H1 (cell line): Measurements from ENCODE around the gene GAS7. TPM values are rescaled to one million over a fixed set of nuclear protein-coding genes. Genes with fewer than 3 reads are reported as not detected.

ENCODE experiments used
- CTCF ChIA-PET: fragments of 300-600 bp; sonication (Branson Sonifier 250); formaldehyde crosslinking; loops from one replicate; lab custom pipeline; 2021; ENCODE audit not compliant: partially characterized antibody; lab: Charles Lee
- POLR2A ChIA-PET: fragments of 300-600 bp; sonication (Branson Sonifier 250); formaldehyde crosslinking; loops from one replicate; lab custom pipeline; 2021; ENCODE audit warnings: inconsistent platforms; ENCODE audit not compliant: partially characterized antibody; lab: Charles Lee
- DNase-seq, 2 experiments: peaks; one replicate each; pipeline versions ENCODE4 v3.0.0 to v3.0.0-alpha.2; 2010 to 2022; ENCODE audit warnings: low spot score in 2 of 2, low read depth in 1 of 2, mixed read lengths in 1 of 2
- FAIRE-seq: peaks from 2 replicates; lab custom pipeline; 2011; peaks lifted over from hg19 to GRCh38; lab: Jason Lieb, UNC
- H2AFZ ChIP-seq: 2 replicates; pipeline ENCODE4 v1.8.1; 2012; ENCODE audit warnings: low read length, inconsistent platforms
- H2AK5ac ChIP-seq: 2 replicates; pipeline ENCODE4 v1.6.1; 2013; ENCODE audit warnings: low read depth, low read length
- H2BK120ac ChIP-seq: replicated peaks from 2 replicates; pipeline ENCODE3; 2013; ENCODE audit warnings: low read depth, low read length, inconsistent platforms
- H2BK12ac ChIP-seq: 2 replicates; pipeline ENCODE4 v1.6.1; 2013; ENCODE audit warnings: low read depth, low read length
- H2BK15ac ChIP-seq: 2 replicates; pipeline ENCODE4 v1.6.1; 2013; ENCODE audit warnings: low read length
- H2BK20ac ChIP-seq: 2 replicates; pipeline ENCODE4 v1.6.1; 2013; ENCODE audit warnings: low read length
- H2BK5ac ChIP-seq: 2 replicates; pipeline ENCODE4 v1.6.1; 2013; ENCODE audit warnings: low read depth, low read length
- H3K14ac ChIP-seq: 2 replicates; pipeline ENCODE4 v1.6.1; 2013; ENCODE audit warnings: inconsistent platforms; ENCODE audit not compliant: insufficient read length
- H3K18ac ChIP-seq: 2 replicates; pipeline ENCODE4 v1.6.1; 2013; ENCODE audit warnings: low read length; ENCODE audit errors: extremely low read depth
- H3K23ac ChIP-seq: 2 replicates; pipeline ENCODE4 v1.6.1; 2013; ENCODE audit warnings: inconsistent platforms; ENCODE audit not compliant: insufficient read length
- H3K23me2 ChIP-seq: 2 replicates; pipeline ENCODE4 v1.6.1; 2013; ENCODE audit warnings: low read depth, low read length
- H3K27ac ChIP-seq: 2 replicates; pipeline ENCODE4 v1.6.1; 2011; ENCODE audit warnings: low read depth, low read length, inconsistent platforms
- H3K27me3 ChIP-seq, 4 experiments: replicated peaks in 1 of 4; 1 replicate in 1 of 4; 2 replicates in 3 of 4; pipeline versions ENCODE4 v1.6.1 to v1.8.1; 2011 to 2013; ENCODE audit warnings: low read length in 3 of 4, mild to moderate bottlenecking in 3 of 4, inconsistent platforms in 2 of 4, mixed read lengths in 2 of 4, moderate library complexity in 1 of 4; ENCODE audit not compliant: control insufficient read depth in 3 of 4, insufficient read depth in 3 of 4; ENCODE audit errors: extremely low read depth in 1 of 4
- H3K36me3 ChIP-seq, 4 experiments: 2 replicates each; pipeline versions ENCODE4 v1.6.1 to v1.8.1; 2011 to 2013; ENCODE audit warnings: mild to moderate bottlenecking in 4 of 4, low read length in 3 of 4, moderate library complexity in 2 of 4, control low read depth in 1 of 4, inconsistent platforms in 1 of 4; ENCODE audit not compliant: insufficient read depth in 4 of 4, control insufficient read depth in 2 of 4
- H3K4ac ChIP-seq: replicated peaks from 2 replicates; pipeline ENCODE3; 2013; ENCODE audit warnings: low read length, low read depth, mixed read lengths, inconsistent platforms; ENCODE audit not compliant: insufficient read length
- H3K4me1 ChIP-seq, 4 experiments: replicated peaks in 1 of 4; 1 replicate in 1 of 4; 2 replicates in 3 of 4; pipeline versions ENCODE4 v1.6.1 to v1.8.1; 2011 to 2013; ENCODE audit warnings: low read length in 3 of 4, inconsistent platforms in 2 of 4, mixed read lengths in 1 of 4; ENCODE audit not compliant: insufficient read depth in 4 of 4, control insufficient read depth in 3 of 4
- H3K4me2 ChIP-seq, 2 experiments: 2 replicates each; pipeline versions ENCODE4 v1.6.1 to v1.8.1; 2011 to 2013; ENCODE audit warnings: low read depth in 2 of 2, low read length in 2 of 2, control low read depth in 1 of 2, inconsistent platforms in 1 of 2, mild to moderate bottlenecking in 1 of 2; ENCODE audit not compliant: insufficient read depth in 1 of 2
- H3K4me3 ChIP-seq, 4 experiments: fragments of 200-600, 300-600 bp in 1 of 4; sonication (generic), shearing (Covaris generic), sonication (Bioruptor Twin) in 1 of 4; 2 replicates each; pipeline versions ENCODE4 v1.5.1 to v1.8.1; 2011 to 2016; ENCODE audit warnings: low read length in 4 of 4, low read depth in 3 of 4, control low read depth in 2 of 4, inconsistent platforms in 2 of 4, mild to moderate bottlenecking in 2 of 4, mixed read lengths in 1 of 4, moderate library complexity in 1 of 4; ENCODE audit not compliant: insufficient read depth in 2 of 4; ENCODE audit errors: extremely low read depth in 1 of 4
- H3K56ac ChIP-seq: replicated peaks from 2 replicates; pipeline ENCODE3; 2013; ENCODE audit warnings: low read depth, mild to moderate bottlenecking, mixed read lengths, low read length, inconsistent platforms; ENCODE audit not compliant: insufficient read length
- H3K79me1 ChIP-seq: 2 replicates; pipeline ENCODE4 v1.6.1; 2013; ENCODE audit warnings: low read depth, low read length, control low read depth
- H3K79me2 ChIP-seq, 2 experiments: 2 replicates each; pipeline versions ENCODE4 v1.6.1 to v1.8.1; 2012 to 2013; ENCODE audit warnings: low read length in 2 of 2, mild to moderate bottlenecking in 2 of 2, inconsistent platforms in 1 of 2; ENCODE audit not compliant: insufficient read depth in 2 of 2, control insufficient read depth in 1 of 2
- H3K9ac ChIP-seq, 4 experiments: replicated peaks in 1 of 4; 1 replicate in 1 of 4; 2 replicates in 3 of 4; pipeline versions ENCODE4 v1.6.1 to v1.8.1; 2011 to 2013; ENCODE audit warnings: low read depth in 3 of 4, low read length in 3 of 4, control low read depth in 2 of 4, mild to moderate bottlenecking in 2 of 4, moderate library complexity in 2 of 4, inconsistent platforms in 1 of 4; ENCODE audit errors: extremely low read depth in 1 of 4
- H3K9me3 ChIP-seq, 2 experiments: 2 replicates each; pipeline versions ENCODE4 v1.6.1 to v1.8.1; 2012 to 2013; ENCODE audit warnings: mild to moderate bottlenecking in 2 of 2, moderate library complexity in 2 of 2, control low read depth in 1 of 2, inconsistent platforms in 1 of 2, low read depth in 1 of 2, low read length in 1 of 2, mixed read lengths in 1 of 2; ENCODE audit not compliant: insufficient read depth in 2 of 2
- H4K20me1 ChIP-seq, 2 experiments: replicated peaks in 1 of 2; 2 replicates each; pipeline versions ENCODE3 to v1.8.1; 2011 to 2013; ENCODE audit warnings: inconsistent platforms in 2 of 2, low read length in 2 of 2, mild to moderate bottlenecking in 1 of 2; ENCODE audit not compliant: insufficient read depth in 2 of 2, control insufficient read depth in 1 of 2
- H4K5ac ChIP-seq: 2 replicates; pipeline ENCODE4 v1.6.1; 2013; ENCODE audit warnings: low read length, low read depth, mixed read lengths, inconsistent platforms; ENCODE audit not compliant: insufficient read length
- H4K8ac ChIP-seq: 2 replicates; pipeline ENCODE4 v1.8.0; 2013; ENCODE audit warnings: mild to moderate bottlenecking, moderate library complexity, low read length, inconsistent platforms; ENCODE audit not compliant: insufficient read depth; ENCODE audit errors: extremely low read depth
- H4K91ac ChIP-seq: replicated peaks from 2 replicates; pipeline ENCODE3; 2013; ENCODE audit warnings: low read length, mixed read lengths, inconsistent platforms; ENCODE audit not compliant: insufficient read length
- EP300 ChIP-seq, 2 experiments: IDR thresholded peaks; 1 replicate in 1 of 2; 2 replicates in 1 of 2; pipeline ENCODE4 v1.6.1; 2011 to 2012; ENCODE audit warnings: low read depth in 2 of 2, low read length in 2 of 2, mild to moderate bottlenecking in 2 of 2, borderline replicate concordance in 1 of 2, inconsistent platforms in 1 of 2, moderate library complexity in 1 of 2
- GTF2F1 ChIP-seq: IDR thresholded peaks from 2 replicates; pipeline ENCODE4 v1.6.1; 2012; ENCODE audit warnings: low read depth, low read length, improper control_type of control experiment, borderline replicate concordance
- WGBS, 2 experiments: shearing (Covaris generic) in 1 of 2; methylation state at CpG; one replicate each; pipeline versions ENCODE4 v1.1.6 to v1.1.7; 2013 to 2015; ENCODE audit warnings: low lambda C conversion rate in 2 of 2, mixed read lengths in 2 of 2, inconsistent platforms in 1 of 2, low coverage in 1 of 2, missing lambda C conversion rate in 1 of 2; ENCODE audit not compliant: insufficient replicate concordance in 2 of 2, insufficient coverage in 1 of 2, insufficient read length in 1 of 2; ENCODE audit errors: extremely low coverage in 1 of 2, missing lambda C conversion rate in 1 of 2; 5-methylcytosine and 5-hydroxymethylcytosine counted together
- polyA plus RNA-seq, 7 experiments: library from polyadenylated mRNA; depleted of rRNA in 3 of 7; stranded (reverse) in 5 of 7; unstranded in 2 of 7; fragments of >200 nt in 5 of 7; fragments of 200-250 nt in 2 of 7; gene quantifications; 1 replicate in 5 of 7; 2 replicates in 1 of 7; 4 replicates in 1 of 7; pipeline versions ENCODE4 v1.2.1 to v1.2.3, GENCODE V29; 2011 to 2013; ENCODE audit warnings: missing spikeins in 2 of 7, mixed read lengths in 2 of 7
- total RNA-seq: library from RNA; stranded (reverse); fragmentation: NEBNext Ultra II Directional; extraction: Animal tissue kit (Norgen Biotek cat#: 25700); gene quantifications from 2 replicates; pipeline ENCODE4 v1.2.1, GENCODE V29; 2021

GAS7 gene
- total and polyA plus RNA-seq, 2 of the 8 experiments (the other 6 are each of a cell fraction or from before 2014, with no cell fraction given) = 5.0 to 14.5 TPM

- H3K4me3 ChIP-seq = no peak overlapping the region
- no peak overlapping the region for H2AK5ac ChIP-seq
- H3K23me2 ChIP-seq = no peaks in the 10 kb centered on the region
- H2AFZ ChIP-seq = no peak overlapping the region
- peaks cover 0 to 5% (median 0%) of the 10 kb centered on the region in 4 experiments; a peak in 1 of 7 replicates for H3K4me1 ChIP-seq
- H3K14ac ChIP-seq = no peak overlapping the region
- H4K5ac ChIP-seq = no peak overlapping the region
- H3K27me3 ChIP-seq = no peaks in the 10 kb centered on the region
- no peak overlapping the region for H2BK15ac ChIP-seq
- no peak overlapping the region for H3K4ac ChIP-seq
- H3K9ac ChIP-seq = no peak overlapping the region
- no peak overlapping the region for H4K91ac ChIP-seq
- H2BK5ac ChIP-seq = no peak overlapping the region
- no peak overlapping the region for H3K23ac ChIP-seq
- H2BK20ac ChIP-seq = no peak overlapping the region
- H2BK12ac ChIP-seq = no peak overlapping the region
- peak overlapping the region; percentile 20; the same call in 1 of the 2 replicates for H4K8ac ChIP-seq
- no peak overlapping the region for H3K4me2 ChIP-seq
- POLR2A ChIA-PET = no interaction called here
- WGBS, 2 experiments = 88% methylated on average over 11 of the region's 11 CpGs; no CpG with 5 or more reads in 1 of the 2 experiments
- no peaks in the 10 kb centered on the region for H3K36me3 ChIP-seq
- H3K18ac ChIP-seq = no peak overlapping the region; the same call in 1 of the 2 replicates
- H4K20me1 ChIP-seq = no peaks in the 10 kb centered on the region
- H3K9me3 ChIP-seq = no peaks in the 10 kb centered on the region
- no peak overlapping the region for H3K56ac ChIP-seq
- no peaks in the 10 kb centered on the region for H3K79me1 ChIP-seq
- H3K27ac ChIP-seq = no peak overlapping the region
- CTCF ChIA-PET = no interaction called here
- DNase-seq (no peak), FAIRE-seq (no peak)
- H3K79me2 ChIP-seq = no peaks in the 10 kb centered on the region
- H2BK120ac ChIP-seq = no peak overlapping the region
- TF ChIP-seq GTF2F1 (no peak), EP300 (IDR thresholded peaks at IDR 0.05; ENCODE audit: borderline replicate concordance in 1 of 2, low read depth in 2 of 2, low read length in 2 of 2) (no peak)
These were observed 161.8 kb downstream of the GAS7 start for GRCh38 chr17:10036511-10037061.
